Coronary artery (tissue), 2 donors: Measurements from ENCODE around the gene AFF2.

Experiments used
- DNase-seq: peaks from one replicate; pipeline ENCODE4 v3.0.0-alpha.2; 2017; ENCODE audit warnings: low spot score
- H3K27ac ChIP-seq, 2 donors: fragments of 200-600 bp; sonication (generic); one replicate each; pipeline ENCODE4 v1.5.1; 2016 to 2019
- H3K4me3 ChIP-seq: fragments of 200-600 bp; sonication (generic); 2 replicates; pipeline ENCODE4 v1.5.1; 2016; ENCODE audit warnings: mild to moderate bottlenecking, moderate library complexity
- CTCF ChIP-seq: fragments of 200-600 bp; sonication (generic); IDR thresholded peaks from one replicate; pipeline ENCODE4 v1.5.1; 2019; ENCODE audit warnings: antibody characterized with exemption

The AFF2 gene

GRCh38 chrX:148784856-148785255 is 284.4 kb downstream of the AFF2 start:
- Histone ChIP-seq H3K27ac (no peak overlapping the region), H3K4me3 (no peak overlapping the region)
- TF ChIP-seq CTCF = no peak
- DNase-seq = no peak

DNA sequence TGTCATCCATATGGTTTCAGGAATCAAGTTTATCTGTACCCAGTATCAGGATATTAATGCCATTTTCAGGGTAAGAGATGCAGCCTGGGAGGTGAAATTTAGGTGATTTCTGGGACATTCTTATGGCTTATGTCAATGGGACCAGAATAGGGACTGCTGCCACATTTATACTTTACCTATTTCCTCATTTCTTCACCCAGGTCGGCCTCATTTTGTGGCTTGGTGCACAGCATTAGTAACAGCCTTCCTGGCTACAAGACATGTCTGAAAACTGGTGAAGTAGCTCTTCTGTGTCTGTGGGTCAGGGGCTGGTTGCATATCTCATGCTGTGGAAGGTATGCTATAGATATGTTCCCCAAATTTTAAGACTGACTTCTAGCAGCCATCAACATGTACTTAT is 284.8 kb downstream of the AFF2 start:
- no peak for DNase-seq
- Histone ChIP-seq H3K27ac (no peak overlapping the region), H3K4me3 (no peak overlapping the region)
- TF ChIP-seq CTCF = no peak

GRCh38 chrX:148788449-148788848 is 288.0 kb downstream of the AFF2 start:
- H3K4me3 ChIP-seq = no peak overlapping the region
- no peak for DNase-seq
- H3K27ac ChIP-seq = no peak overlapping the region
- TF ChIP-seq CTCF = no peak

GRCh38 chrX:148794350-148794749 is 293.9 kb downstream of the AFF2 start:
- H3K4me3 ChIP-seq = no peak overlapping the region

DNA sequence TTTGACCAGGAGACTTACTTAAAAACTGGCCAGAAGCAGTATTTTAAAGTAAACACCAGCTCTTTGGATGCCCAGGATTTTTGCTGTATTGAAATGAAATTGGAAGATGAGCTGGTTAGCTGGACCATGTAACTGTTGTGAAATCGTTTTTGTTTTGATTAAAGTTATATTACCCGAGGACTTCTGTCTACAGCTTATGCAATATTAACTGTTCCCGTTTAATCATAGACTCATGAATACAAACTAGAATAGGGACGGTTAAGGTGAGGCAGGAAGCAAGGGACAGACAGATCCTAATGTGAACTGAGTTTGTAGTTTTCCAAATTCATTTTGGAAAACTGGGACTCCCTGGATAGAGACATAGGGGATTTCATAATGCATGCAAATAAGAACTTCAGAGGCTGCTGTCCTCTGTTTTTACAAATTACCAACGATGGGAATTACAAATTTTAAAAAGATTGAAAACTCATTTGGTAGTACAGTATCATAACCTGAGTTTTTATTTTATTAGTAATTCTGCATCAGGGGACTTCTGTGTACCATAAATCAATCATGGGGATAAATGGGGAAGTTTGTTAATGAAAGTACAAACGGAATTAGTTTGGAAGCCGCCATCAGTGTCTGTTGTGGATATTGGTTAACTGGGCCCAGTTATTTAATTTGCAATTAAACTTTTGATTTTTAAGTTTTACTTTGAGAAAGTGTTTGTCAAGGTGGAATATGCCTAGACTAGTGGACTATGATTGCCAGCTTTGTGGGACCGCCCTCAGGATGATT is 304.4 kb downstream of the AFF2 start:
- Histone ChIP-seq H3K4me3 (no peak overlapping the region), H3K27ac (no peak overlapping the region)
- no peak for DNase-seq
- TF ChIP-seq CTCF = no peak

More at GRCh38 chrX:148794350-148794749, 293.9 kb downstream of the AFF2 start:
- H3K27ac ChIP-seq = no peak overlapping the region
- no peak for TF ChIP-seq CTCF
- no peak for DNase-seq

- Histone ChIP-seq H3K4me3 (no peak overlapping the region), H3K27ac (no peak overlapping the region)
- TF ChIP-seq CTCF = no peak
- no peak for DNase-seq
These were observed 305.9 kb downstream of the AFF2 start for GRCh38 chrX:148806145-148806870.

DNA sequence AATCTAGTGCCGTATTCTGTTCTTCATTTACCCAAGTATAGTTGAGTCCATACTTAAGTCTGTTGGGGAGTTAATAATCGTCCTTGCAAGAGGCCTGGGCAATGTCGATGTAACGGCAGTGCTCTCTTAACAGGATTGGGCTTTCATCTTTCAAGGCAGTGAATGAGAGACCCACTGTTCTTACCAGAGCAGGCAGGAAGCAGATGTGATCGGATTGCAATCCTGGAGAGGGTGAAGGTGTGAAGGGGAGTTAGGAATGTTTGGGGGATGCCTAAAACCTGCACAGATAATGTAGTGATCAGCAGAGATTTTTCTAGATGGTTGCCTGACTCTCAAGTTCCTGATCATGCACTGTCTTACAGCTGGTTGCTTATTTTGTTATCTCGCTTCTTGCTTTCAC is 308.4 kb downstream of the AFF2 start:
- TF ChIP-seq CTCF = no peak
- Histone ChIP-seq H3K27ac (no peak overlapping the region), H3K4me3 (no peak overlapping the region)
- DNase-seq = no peak
